Activated naive CD8-positive, alpha-beta T cell treated with anti-CD3 and anti-CD28 coated beads, Interleukin-2, amount 50 U/mL, for 24 hours (primary cell): ENCODE measurements around the gene BCAS4.
"Not testable (repeated sequence)": the region's sequence is repeated elsewhere in the genome, so short reads cannot be mapped to it uniquely, and the experiment has no call there.

Experiments
- ATAC-seq: fragments of 150-1000 bp; cut with Tn5 transposase; one replicate; pipeline ENCODE4 v1.10.0; 2021
- DNase-seq: peaks from one replicate; pipeline ENCODE4 v3.0.0; 2021
- H3K27ac Mint-ChIP-seq: one replicate; pipeline ENCODE4 v1.8.0; 2021; ENCODE audit warnings: mild to moderate bottlenecking, mixed read lengths
- H3K27me3 Mint-ChIP-seq: one replicate; pipeline ENCODE4 v1.8.0; 2021; ENCODE audit warnings: mixed read lengths
- H3K36me3 Mint-ChIP-seq: one replicate; pipeline ENCODE4 v1.8.0; 2021; ENCODE audit warnings: low read depth, mixed read lengths
- H3K4me1 Mint-ChIP-seq: one replicate; pipeline ENCODE4 v1.8.0; 2021; ENCODE audit warnings: mixed read lengths
- H3K4me3 Mint-ChIP-seq: one replicate; pipeline ENCODE4 v1.8.0; 2021; ENCODE audit warnings: mild to moderate bottlenecking, moderate library complexity, mixed read lengths
- H3K9me3 Mint-ChIP-seq: one replicate; pipeline ENCODE4 v1.8.0; 2021; ENCODE audit warnings: mixed read lengths

Gene BCAS4

DNA sequence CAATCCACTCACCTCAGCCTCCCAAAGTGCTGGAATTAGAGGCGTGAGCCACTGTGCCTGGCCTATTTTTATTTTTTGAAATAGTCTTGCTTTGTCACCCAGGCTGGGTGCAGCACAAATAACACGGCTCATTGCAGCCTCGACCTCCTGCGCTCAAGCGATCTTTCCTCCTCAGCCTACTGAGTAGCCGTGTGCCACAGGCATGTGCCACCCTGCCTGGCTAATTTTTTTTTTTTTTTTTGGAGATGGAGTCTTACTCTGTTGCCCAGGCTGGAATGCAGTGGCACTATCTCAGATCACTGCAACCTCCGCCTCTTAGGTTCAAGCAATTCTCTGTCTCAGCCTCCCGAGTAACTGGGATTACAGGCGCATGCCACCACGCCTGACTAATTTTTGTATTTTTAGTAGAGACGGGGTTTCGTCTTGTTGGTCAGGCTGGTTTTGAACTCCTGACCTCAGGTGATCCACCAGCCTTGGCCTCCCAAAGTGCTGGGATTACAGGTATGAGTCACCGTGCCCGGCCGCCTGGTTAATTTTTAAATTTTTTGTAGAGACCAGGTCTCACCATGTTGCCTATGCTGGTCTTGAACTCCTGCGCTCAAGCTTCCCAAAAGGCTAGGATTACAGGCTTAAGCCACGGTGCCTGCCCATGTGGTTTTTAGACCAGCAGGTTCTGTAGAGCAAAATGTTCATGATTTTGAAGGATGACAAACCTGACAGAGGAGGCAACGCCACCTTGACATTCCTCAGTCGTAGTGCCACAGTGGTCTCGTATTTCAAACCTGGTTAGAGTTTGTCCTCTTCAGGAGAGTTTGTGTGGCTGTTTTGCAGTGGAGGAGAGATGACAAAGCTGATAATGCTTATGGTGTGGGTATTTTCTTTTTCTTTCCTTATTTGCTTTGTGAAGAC is 31.1 kb upstream of the BCAS4 start:
- H3K9me3 Mint-ChIP-seq, H3K27ac Mint-ChIP-seq, DNase-seq, H3K27me3 Mint-ChIP-seq, H3K36me3 Mint-ChIP-seq, H3K4me3 Mint-ChIP-seq, ATAC-seq, H3K4me1 Mint-ChIP-seq: not testable (repeated sequence)

DNA sequence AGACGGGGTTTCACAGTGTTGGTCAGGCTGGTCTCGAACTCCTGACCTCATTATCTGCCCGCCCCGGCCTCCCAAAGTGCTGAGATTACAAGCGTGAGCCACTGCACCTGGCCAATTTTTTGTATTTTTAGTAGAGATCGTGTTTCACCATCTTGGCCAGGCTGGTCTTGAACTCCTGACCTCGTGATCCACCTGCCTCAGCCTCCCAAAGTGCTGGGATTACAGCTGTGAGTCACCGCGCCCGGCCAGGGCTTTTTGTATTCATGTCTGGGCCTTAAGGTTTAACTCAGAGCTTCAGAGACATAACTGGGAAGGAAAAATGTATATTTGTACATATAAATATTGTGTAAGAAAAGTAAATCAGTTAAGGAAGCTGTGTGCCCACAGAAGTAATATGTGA is 29.6 kb upstream of the BCAS4 start:
- H3K4me3 Mint-ChIP-seq, H3K27me3 Mint-ChIP-seq, H3K36me3 Mint-ChIP-seq, H3K27ac Mint-ChIP-seq, H3K9me3 Mint-ChIP-seq, DNase-seq, ATAC-seq, H3K4me1 Mint-ChIP-seq: not testable (repeated sequence)

DNA sequence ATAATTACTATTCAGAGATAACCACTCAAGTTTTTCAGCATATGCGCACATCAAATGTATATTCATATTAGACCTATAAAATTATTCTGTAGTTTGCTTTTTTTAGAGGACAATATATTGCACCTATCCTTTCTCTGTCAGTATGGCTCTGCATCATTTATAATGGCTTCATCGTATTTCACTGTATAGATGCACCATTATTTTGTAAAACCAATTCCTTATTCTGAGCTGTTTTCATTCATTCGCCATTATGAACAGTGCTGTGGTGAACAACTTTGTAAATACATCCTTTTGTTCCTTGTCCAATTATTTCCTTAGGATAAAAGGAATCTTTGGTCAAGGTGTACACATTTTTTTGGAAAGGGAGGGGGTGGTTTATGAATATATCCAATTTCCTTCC is 29.2 kb upstream of the BCAS4 start:
- no peak for DNase-seq
- Mint-ChIP-seq H3K36me3 (no peaks in the 10 kb centered on the region), H3K27ac (no peak overlapping the region), H3K4me1 (no peaks in the 10 kb centered on the region), H3K27me3 (no peaks in the 10 kb centered on the region), H3K4me3 (no peak overlapping the region), H3K9me3 (no peaks in the 10 kb centered on the region)
- ATAC-seq: no peak

DNA sequence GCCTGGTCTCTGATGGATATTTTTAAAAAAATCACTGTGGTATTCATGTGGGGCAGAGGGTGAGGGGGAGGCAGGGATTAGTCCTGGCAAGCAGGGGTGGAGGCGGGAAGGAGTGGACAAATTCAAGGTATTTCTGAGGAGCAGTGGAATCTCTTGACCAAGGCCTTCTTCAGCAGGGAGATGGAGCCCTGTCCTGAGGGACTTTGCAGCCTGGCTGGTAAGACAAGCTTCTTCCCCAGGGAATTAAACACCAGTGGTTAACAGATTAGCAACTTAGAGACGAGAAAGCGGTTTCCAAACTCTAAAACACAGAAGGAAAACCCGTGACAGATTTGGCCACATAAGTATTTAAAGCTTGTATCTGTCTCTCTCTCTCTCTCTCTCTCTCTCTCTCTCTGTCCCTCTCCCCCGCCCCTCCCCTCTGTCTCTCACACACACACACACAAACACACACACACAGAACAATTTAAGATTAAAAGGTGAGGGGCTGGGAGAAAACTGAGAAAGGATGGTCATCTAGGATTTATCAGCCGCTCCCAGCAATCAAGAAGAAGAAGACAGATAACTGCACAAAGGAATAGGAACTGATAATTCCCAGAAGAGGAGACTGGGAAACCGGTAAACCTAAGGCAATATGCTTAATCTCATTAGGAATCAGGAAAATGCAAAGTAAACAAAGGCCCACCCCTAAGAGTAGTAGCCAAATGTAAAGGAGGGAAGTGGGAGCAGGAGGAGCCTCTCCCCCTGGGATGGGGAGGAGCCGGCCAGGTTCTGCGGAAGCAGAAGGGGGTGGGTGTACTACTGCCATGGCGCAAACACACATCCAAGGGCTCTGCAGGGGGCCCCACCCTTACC is 27.7 kb upstream of the BCAS4 start:
- H3K27me3 Mint-ChIP-seq, H3K9me3 Mint-ChIP-seq, ATAC-seq, H3K4me3 Mint-ChIP-seq, H3K36me3 Mint-ChIP-seq, H3K27ac Mint-ChIP-seq, DNase-seq, H3K4me1 Mint-ChIP-seq: not testable (repeated sequence)

DNA sequence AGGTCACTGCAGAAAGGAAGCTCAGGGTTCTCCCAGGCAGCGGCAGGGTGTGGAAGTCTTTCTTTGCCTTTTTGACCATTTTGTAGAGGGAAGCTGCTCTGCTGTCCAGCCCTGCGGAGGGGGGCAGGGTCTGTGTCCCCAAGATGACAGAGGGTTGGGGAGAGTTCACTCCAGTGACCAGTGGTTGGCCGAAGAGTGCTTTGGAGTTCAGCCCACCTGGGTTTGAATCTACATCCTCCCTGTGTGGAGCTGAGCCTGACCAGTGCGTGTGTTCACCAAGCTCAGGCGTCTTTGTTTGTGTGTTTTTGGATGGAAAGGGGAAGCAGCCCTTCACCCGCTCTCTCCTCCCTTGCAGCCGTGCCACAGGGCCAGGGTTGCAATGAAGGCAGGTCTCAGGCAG is 25.9 kb upstream of the BCAS4 start:
- not testable (repeated sequence) for H3K9me3 Mint-ChIP-seq, H3K4me3 Mint-ChIP-seq, ATAC-seq, H3K36me3 Mint-ChIP-seq, H3K27me3 Mint-ChIP-seq, H3K27ac Mint-ChIP-seq, DNase-seq, H3K4me1 Mint-ChIP-seq

DNA sequence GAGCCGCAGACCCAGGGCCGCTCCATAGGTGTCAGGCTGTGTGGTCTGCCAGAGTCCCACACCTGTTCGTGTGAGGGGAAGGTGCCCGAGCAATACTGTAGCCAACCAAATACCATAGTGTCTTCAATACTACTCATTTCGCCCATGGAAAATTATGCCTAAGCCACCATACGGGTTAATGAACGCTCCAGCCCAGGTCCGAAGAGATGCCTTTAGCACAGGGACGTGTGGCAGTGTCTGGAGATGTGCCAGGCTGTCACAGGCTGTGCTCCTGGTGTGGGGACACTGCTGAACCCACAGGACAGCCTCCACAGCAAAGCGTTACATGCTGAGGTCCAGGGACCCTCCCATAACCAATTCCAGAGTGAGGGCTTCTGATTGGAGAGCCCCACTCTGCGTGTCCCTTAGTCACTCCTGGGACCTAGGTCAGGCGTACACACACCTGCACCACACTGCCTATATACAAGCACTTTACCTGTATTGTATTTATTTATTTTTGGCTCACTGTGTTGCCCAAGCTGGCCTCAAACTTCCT is 25.2 kb upstream of the BCAS4 start:
- H3K4me3 Mint-ChIP-seq, H3K27me3 Mint-ChIP-seq, DNase-seq, H3K9me3 Mint-ChIP-seq, H3K4me1 Mint-ChIP-seq, H3K36me3 Mint-ChIP-seq, H3K27ac Mint-ChIP-seq, ATAC-seq: not testable (repeated sequence)

DNA sequence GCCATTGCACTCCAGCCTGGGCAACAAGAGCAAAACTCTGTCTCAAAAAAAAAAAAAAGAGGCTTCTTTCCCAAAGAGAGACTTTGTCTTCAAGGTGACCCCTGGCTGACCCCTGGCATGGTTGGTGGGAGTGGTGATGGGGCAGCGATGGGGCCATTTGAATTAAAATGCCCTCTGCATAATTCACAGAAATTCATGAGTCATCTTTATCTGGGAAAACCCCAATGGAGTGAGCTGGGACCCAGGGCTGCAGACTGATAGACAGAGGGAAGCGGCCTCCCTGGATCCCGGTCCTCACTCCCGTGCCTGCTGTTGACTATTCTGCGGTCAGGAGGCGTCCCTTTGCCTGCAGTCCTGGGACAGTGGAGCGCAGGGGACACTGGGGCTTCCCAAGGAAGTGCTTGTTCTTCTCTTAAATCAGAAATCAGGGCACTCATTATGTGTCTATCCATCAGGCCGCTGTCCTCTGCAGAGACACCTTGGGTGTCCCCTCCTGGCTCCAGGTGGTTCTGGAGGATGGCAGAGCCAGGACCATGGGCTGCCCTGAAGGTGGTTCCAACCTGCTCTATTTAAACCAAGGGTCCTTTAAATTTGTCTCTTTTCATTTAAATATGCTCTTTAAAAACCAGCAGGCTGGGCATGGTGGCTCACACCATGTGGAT is 23.3 kb upstream of the BCAS4 start:
- not testable (repeated sequence) for DNase-seq, ATAC-seq, H3K27me3 Mint-ChIP-seq, H3K36me3 Mint-ChIP-seq, H3K27ac Mint-ChIP-seq, H3K9me3 Mint-ChIP-seq, H3K4me3 Mint-ChIP-seq, H3K4me1 Mint-ChIP-seq

DNA sequence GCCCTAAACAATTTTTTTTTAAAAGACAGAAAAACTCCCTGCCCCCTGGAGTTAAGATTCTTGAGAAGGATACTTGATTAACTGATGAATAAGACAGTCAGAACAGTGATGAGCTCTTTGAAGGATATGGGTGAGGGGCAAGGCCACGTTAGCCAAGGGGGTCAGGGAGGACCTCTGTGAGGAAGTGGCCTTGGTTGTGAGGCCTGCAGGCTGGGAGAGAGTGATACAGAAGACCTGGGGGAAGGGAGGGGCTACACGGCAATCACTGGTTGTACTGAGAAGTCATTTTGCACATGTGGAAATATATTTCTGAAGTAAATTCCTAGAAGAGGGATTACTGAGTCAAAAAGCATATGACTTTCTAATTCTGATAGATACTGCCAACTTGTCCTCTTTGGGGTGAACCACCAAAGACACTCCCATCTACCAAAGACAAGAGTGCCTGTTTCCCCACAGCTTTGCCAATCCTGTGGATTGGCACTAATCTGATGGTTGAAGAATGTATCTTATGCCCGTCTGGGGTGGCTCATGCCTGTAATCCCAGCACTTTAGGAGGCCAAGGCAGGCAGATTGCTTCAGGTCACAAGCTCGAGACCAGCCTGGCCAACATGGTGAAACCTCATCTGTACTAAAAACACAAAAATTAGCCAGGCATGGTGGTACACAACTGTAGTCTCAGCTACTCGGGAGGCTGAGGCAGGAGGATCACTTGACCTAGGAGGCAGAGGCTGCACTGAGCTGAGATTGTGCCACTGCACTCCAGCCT is 22.3 kb upstream of the BCAS4 start:
- Mint-ChIP-seq H3K27ac (no peak overlapping the region), H3K9me3 (no peaks in the 10 kb centered on the region), H3K36me3 (no peaks in the 10 kb centered on the region), H3K27me3 (peaks cover 2% of the 10 kb centered on the region), H3K4me3 (no peak overlapping the region), H3K4me1 (peaks cover 5% of the 10 kb centered on the region)
- no peak for DNase-seq
- ATAC-seq: no peak

DNA sequence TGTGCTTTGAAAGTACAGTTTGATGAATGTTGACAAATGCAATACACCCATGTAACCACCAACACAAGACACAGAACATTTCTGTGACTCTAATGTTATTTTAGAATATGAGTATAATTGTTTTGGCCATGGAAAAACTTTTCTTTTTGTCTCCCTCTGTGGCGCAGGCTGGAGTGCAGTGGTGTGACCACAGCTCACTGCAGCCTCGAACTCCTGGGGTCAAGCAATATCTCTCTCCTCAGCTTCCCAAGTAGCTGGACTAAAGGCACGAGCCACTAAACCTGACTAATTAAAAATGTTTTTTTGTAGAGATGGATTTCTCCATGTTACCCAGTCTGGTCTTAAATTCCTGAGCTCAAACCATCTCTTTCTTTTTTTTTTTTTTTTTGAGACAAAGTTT is 20.3 kb upstream of the BCAS4 start:
- no peaks in the 10 kb centered on the region for H3K36me3 Mint-ChIP-seq
- H3K9me3 Mint-ChIP-seq: no peaks in the 10 kb centered on the region
- peaks cover 5% of the 10 kb centered on the region for H3K4me1 Mint-ChIP-seq
- DNase-seq (no peak), ATAC-seq (no peak)
- no peak overlapping the region for H3K4me3 Mint-ChIP-seq
- peaks cover 2% of the 10 kb centered on the region for H3K27me3 Mint-ChIP-seq
- H3K27ac Mint-ChIP-seq: no peak overlapping the region

DNA sequence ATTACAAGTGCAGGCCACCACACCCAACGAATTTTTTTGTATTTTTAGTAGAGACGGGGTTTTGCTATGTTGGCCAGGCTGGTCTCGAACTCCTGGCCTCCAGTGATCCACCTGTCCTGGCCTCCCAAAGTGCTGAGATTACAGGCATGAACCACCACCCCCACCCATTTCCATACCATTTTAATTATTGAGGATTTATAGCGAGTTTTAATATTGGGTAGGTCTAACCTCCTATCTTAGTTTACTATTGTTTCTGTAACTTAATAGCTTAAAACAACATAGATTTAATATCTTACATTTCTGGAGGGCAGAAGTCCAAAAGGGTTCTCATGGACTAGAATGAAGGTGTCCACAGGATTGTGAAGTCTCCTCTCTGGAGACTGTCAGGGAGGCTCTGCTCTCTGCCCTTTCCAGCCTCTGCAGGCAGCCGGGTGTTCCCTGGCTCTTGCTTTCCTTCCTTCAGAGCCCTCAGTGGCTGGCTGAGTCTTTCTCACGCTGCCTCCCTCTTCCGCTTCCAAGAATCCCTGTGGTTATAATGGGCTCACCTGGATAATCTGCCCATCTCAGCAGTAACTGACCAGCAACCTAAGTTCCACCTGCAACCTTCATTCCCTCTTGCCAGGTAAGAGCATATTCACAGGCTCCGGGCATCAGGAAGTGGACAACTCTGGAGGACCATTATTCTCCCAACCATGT is 18.6 kb upstream of the BCAS4 start:
- H3K9me3 Mint-ChIP-seq: no peaks in the 10 kb centered on the region
- ATAC-seq: no peak

DNA sequence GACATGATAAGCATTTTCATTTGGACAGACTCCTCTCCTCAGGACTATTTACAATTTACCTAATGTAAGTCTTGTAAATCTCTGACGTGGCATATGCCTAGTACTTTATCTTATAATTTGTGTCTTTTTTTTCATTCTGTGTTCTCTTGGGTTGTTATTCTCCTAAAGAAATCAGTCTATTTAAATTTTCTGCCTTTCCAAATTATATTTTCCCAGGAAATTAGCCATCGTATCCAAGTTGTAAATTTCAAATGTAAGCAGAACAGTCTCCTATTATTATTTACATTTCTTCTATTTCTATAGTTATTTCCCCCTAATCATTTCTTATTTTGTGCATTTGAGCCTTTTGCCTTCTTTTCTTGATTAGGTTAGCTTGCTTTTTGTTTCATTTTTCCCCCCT is 17.5 kb upstream of the BCAS4 start:
- Mint-ChIP-seq H3K36me3 (no peaks in the 10 kb centered on the region), H3K9me3 (no peaks in the 10 kb centered on the region), H3K4me3 (no peak overlapping the region), H3K4me1 (no peaks in the 10 kb centered on the region), H3K27ac (no peak overlapping the region), H3K27me3 (peaks cover 2% of the 10 kb centered on the region)
- ATAC-seq: no peak
- DNase-seq: no peak

More for the DNA sequence above, 18.6 kb upstream of the BCAS4 start:
- Mint-ChIP-seq H3K27ac (no peak overlapping the region), H3K4me1 (peaks cover 4% of the 10 kb centered on the region), H3K27me3 (peaks cover 2% of the 10 kb centered on the region), H3K4me3 (no peak overlapping the region), H3K36me3 (no peaks in the 10 kb centered on the region)
- no peak for DNase-seq

DNA sequence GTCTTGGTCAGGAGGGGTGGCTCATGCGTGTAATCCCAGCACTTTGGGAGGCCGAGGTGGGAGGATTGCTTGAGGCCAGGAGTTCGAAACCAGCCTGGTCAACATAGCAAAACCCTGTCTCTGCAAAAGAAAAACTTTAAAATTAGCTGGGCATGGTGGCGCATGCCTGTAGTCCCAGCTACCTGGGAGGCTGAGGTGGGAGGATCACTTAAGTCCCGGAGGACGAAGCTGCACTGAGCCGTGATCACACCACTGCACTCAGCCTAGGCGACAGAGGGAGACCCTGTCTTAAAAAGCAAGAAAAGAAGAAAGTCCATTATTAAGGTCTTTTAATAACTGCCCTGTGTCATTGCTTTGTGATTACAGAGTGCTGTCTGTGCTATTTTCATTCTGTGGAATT is 15.9 kb upstream of the BCAS4 start:
- H3K9me3 Mint-ChIP-seq, H3K36me3 Mint-ChIP-seq, H3K27ac Mint-ChIP-seq, DNase-seq, H3K27me3 Mint-ChIP-seq, H3K4me3 Mint-ChIP-seq, ATAC-seq, H3K4me1 Mint-ChIP-seq: not testable (repeated sequence)

DNA sequence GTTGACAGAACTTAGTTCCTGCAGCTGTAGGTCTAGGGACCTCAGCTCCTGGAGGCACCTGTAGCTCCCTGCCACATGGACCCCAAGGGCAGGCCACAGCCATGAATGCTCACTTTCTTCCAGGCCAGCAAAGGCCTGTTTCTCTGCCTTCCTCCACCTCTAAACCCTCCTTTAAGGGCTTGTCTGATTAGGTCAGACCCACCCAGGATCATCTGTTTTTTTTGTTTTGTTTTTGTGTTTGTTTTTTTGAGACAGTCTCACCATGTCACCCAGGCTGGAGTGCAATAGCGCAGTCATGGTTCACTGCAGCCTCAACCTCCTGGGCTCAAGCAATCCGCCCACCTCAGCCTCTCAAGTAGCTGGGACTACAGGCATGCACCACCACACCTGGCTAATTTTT is 11.5 kb upstream of the BCAS4 start:
- ATAC-seq (no peak), DNase-seq (no peak)
- Mint-ChIP-seq H3K27me3 (peaks cover 1% of the 10 kb centered on the region), H3K27ac (no peak overlapping the region), H3K4me1 (no peaks in the 10 kb centered on the region), H3K36me3 (no peaks in the 10 kb centered on the region), H3K4me3 (no peak overlapping the region), H3K9me3 (no peaks in the 10 kb centered on the region)
